Testis (tissue), 3 donors: ENCODE results near the gene ISLR. TPM values are rescaled to one million over a fixed set of nuclear protein-coding genes. Genes with fewer than 3 reads are reported as not detected.

Experiments
- DNase-seq: peaks from one replicate; pipeline ENCODE4 v3.0.0-alpha.2; 2019
- H3K27ac ChIP-seq, 2 donors: fragments of 200-600 bp; sonication (generic); one replicate each; pipeline ENCODE4 v1.5.1; 2019
- H3K27me3 ChIP-seq: fragments of 200-600 bp; sonication (generic); one replicate; pipeline ENCODE4 v1.5.1; 2019
- H3K36me3 ChIP-seq: fragments of 200-600 bp; sonication (generic); one replicate; pipeline ENCODE4 v1.5.1; 2017; ENCODE audit warnings: low read depth; ENCODE audit errors: missing control alignments
- H3K4me1 ChIP-seq: fragments of 200-600 bp; sonication (generic); one replicate; pipeline ENCODE4 v1.5.1; 2019
- H3K4me3 ChIP-seq, 2 donors: fragments of 200-600 bp; sonication (generic); one replicate each; pipeline ENCODE4 v1.5.1; 2017 to 2019
- H3K9me3 ChIP-seq: fragments of 200-600 bp; sonication (generic); one replicate; pipeline ENCODE4 v1.5.1; 2017
- CTCF ChIP-seq, 3 experiments: fragments of 450-650 bp in 2 of 3; fragments of 200-600 bp in 1 of 3; sonication (generic) in 1 of 3; IDR thresholded peaks; one replicate each; pipeline ENCODE4 v1.5.1; 2016 to 2019; ENCODE audit warnings: antibody characterized with exemption in 3 of 3, mild to moderate bottlenecking in 2 of 3, moderate library complexity in 1 of 3
- POLR2A ChIP-seq: fragments of 450-650 bp; IDR thresholded peaks from one replicate; pipeline ENCODE4 v1.6.1; 2017; ENCODE audit warnings: antibody characterized with exemption, mild to moderate bottlenecking, moderate library complexity
- WGBS, 2 donors: methylation state at CpG; one replicate each; pipeline ENCODE4 v1.1.5; 2018; 5-methylcytosine and 5-hydroxymethylcytosine counted together
- intact Hi-C: fragments of 100-400 bp; cut with DNase I; formaldehyde crosslinking; loops from one replicate; pipeline ENCODE4 v1.15.1; 2023; ENCODE audit warnings: low total_unique reads
- polyA plus RNA-seq: library from polyadenylated mRNA; stranded (reverse); fragments of 350-450 nt; fragmentation: Illumina TruSeq; extraction: RNeasy Lipid Tissue Mini Kit (QIAGEN cat#74804); gene quantifications from one replicate; pipeline ENCODE4 v1.2.3, GENCODE V29; 2014; ENCODE audit warnings: low read depth, low replicate concordance; ENCODE audit not compliant: insufficient read depth
- total RNA-seq, 2 donors: library from RNA; depleted of rRNA; stranded (reverse); fragments of >200 nt; gene quantifications; one replicate each; pipeline ENCODE4 v1.2.3, GENCODE V29; 2016

Gene ISLR
- total and polyA plus RNA-seq, 3 donors from 2014 or later = 24.0 to 73.7 (median 39.5) TPM

- no peak for DNase-seq
Observed at GRCh38 chr15:74191798-74192197, 18.3 kb downstream of the ISLR start.

GRCh38 chr15:74192751-74193150, 19.2 kb downstream of the ISLR start:
- DNase-seq = no peak
- no peak overlapping the region for H3K27ac ChIP-seq
- no peaks in the 10 kb centered on the region for H3K36me3 ChIP-seq
- no peaks in the 10 kb centered on the region for H3K9me3 ChIP-seq
- WGBS, 2 donors = 89 to 92% methylated on average over 5 of the region's 5 CpGs
- H3K27me3 ChIP-seq = no peaks in the 10 kb centered on the region
- TF ChIP-seq CTCF (IDR thresholded peaks at IDR 0.05) (no peak), POLR2A (no peak)
- intact Hi-C loops = no loop called here
- peaks cover 8% of the 10 kb centered on the region for H3K4me1 ChIP-seq
- no peak overlapping the region for H3K4me3 ChIP-seq

More at GRCh38 chr15:74191798-74192197, 18.3 kb downstream of the ISLR start:
- intact Hi-C loops = no loop called here
- Histone ChIP-seq H3K27ac (no peak overlapping the region), H3K4me1 (peaks cover 8% of the 10 kb centered on the region), H3K9me3 (no peaks in the 10 kb centered on the region), H3K36me3 (no peaks in the 10 kb centered on the region), H3K4me3 (no peak overlapping the region), H3K27me3 (no peaks in the 10 kb centered on the region)
- 56 to 72% methylated on average over 3 of the region's 3 CpGs for WGBS, 2 donors
- no peak for TF ChIP-seq POLR2A
- no peak for TF ChIP-seq CTCF (IDR thresholded peaks at IDR 0.05)

GRCh38 chr15:74193299-74193718, 19.8 kb downstream of the ISLR start:
- TF ChIP-seq POLR2A (no peak), CTCF (IDR thresholded peaks at IDR 0.05) (no peak)
- no peaks in the 10 kb centered on the region for H3K36me3 ChIP-seq
- H3K4me3 ChIP-seq = no peak overlapping the region
- 85 to 88% methylated on average over 3 to 4 of the region's 4 CpGs for WGBS, 2 donors
- no peak overlapping the region for H3K27ac ChIP-seq
- DNase-seq = no peak
- H3K4me1 ChIP-seq = peaks cover 8% of the 10 kb centered on the region
- no peaks in the 10 kb centered on the region for H3K27me3 ChIP-seq
- intact Hi-C loops = no loop called here
- H3K9me3 ChIP-seq = no peaks in the 10 kb centered on the region

GRCh38 chr15:74193905-74194304, 20.4 kb downstream of the ISLR start:
- Histone ChIP-seq H3K4me3 (no peak overlapping the region), H3K27ac (no peak overlapping the region), H3K9me3 (no peaks in the 10 kb centered on the region), H3K27me3 (no peaks in the 10 kb centered on the region), H3K36me3 (no peaks in the 10 kb centered on the region), H3K4me1 (peaks cover 8% of the 10 kb centered on the region)
- 82 to 85% methylated on average over 5 to 6 of the region's 6 CpGs for WGBS, 2 donors
- intact Hi-C loops = no loop called here
- TF ChIP-seq CTCF (IDR thresholded peaks at IDR 0.05) (no peak), POLR2A (no peak)
- DNase-seq = no peak
